ENCODE results near the gene PSKH1. TPM values are rescaled to one million over a fixed set of nuclear protein-coding genes. Genes with fewer than 3 reads are reported as not detected.

The PSKH1 gene
- total RNA-seq, 1 experiment from 2014 or later: 3.5 TPM

- no peak for DNase-seq (ENCODE audit: low spot score)
Observed at GRCh38 chr16:67865318-67865717, 27.7 kb upstream of the PSKH1 start.

GRCh38 chr16:67868290-67868689 lies 24.8 kb upstream of the PSKH1 start:
- DNase-seq (ENCODE audit: low spot score): no peak

- no peak for DNase-seq (ENCODE audit: low spot score)
Observed at GRCh38 chr16:67869653-67870052, 23.4 kb upstream of the PSKH1 start.

- no peak for DNase-seq (ENCODE audit: low spot score)
Observed at GRCh38 chr16:67871256-67871655, 21.8 kb upstream of the PSKH1 start.

GRCh38 chr16:67872131-67872630 lies 20.9 kb upstream of the PSKH1 start:
- no peak for DNase-seq (ENCODE audit: low spot score)

- peak; percentile 49 for DNase-seq (ENCODE audit: low spot score)
Observed at GRCh38 chr16:67872631-67873434, 20.2 kb upstream of the PSKH1 start, which contains the start of gene EDC4. TSS of gene EDC4 (plus strand) at chr16:67873052. CDS start at chr16:67873262, 210 bp downstream.

GRCh38 chr16:67873435-67874370 lies 19.4 kb upstream of the PSKH1 start:
- DNase-seq (ENCODE audit: low spot score): no peak

GRCh38 chr16:67874372-67874771 lies 18.7 kb upstream of the PSKH1 start:
- DNase-seq (ENCODE audit: low spot score): no peak

GRCh38 chr16:67877064-67877463 lies 16.0 kb upstream of the PSKH1 start:
- no peak for DNase-seq (ENCODE audit: low spot score)

- no peak for DNase-seq (ENCODE audit: low spot score)
Observed at GRCh38 chr16:67878232-67878631, 14.8 kb upstream of the PSKH1 start.

- no peak for DNase-seq (ENCODE audit: low spot score)
Observed at GRCh38 chr16:67878846-67879245, 14.2 kb upstream of the PSKH1 start.

GRCh38 chr16:67879462-67879861 lies 13.6 kb upstream of the PSKH1 start:
- DNase-seq (ENCODE audit: low spot score): no peak

- no peak for DNase-seq (ENCODE audit: low spot score)
Observed at GRCh38 chr16:67879936-67880335, 13.1 kb upstream of the PSKH1 start.

- no peak for DNase-seq (ENCODE audit: low spot score)
Observed at GRCh38 chr16:67880584-67880983, 12.5 kb upstream of the PSKH1 start.

- no peak for DNase-seq (ENCODE audit: low spot score)
Observed at GRCh38 chr16:67881621-67882161, 11.4 kb upstream of the PSKH1 start.

GRCh38 chr16:67882374-67883145 lies 10.5 kb upstream of the PSKH1 start:
- no peak for DNase-seq (ENCODE audit: low spot score)

GRCh38 chr16:67883146-67883871 lies 9.7 kb upstream of the PSKH1 start:
- DNase-seq (ENCODE audit: low spot score): no peak

GRCh38 chr16:67883872-67884261 lies 9.2 kb upstream of the PSKH1 start:
- peak; percentile 20 for DNase-seq (ENCODE audit: low spot score)

- DNase-seq (ENCODE audit: low spot score): peak; percentile 78
Observed at GRCh38 chr16:67884684-67885083, 8.4 kb upstream of the PSKH1 start, which contains the start of gene NRN1L. TSS of gene NRN1L (plus strand) at chr16:67884885. CDS start at chr16:67884904, 19 bp downstream.

- DNase-seq (ENCODE audit: low spot score): no peak
Observed at GRCh38 chr16:67885545-67885944, 7.5 kb upstream of the PSKH1 start.

- no peak for DNase-seq (ENCODE audit: low spot score)
Observed at GRCh38 chr16:67885976-67886375, 7.1 kb upstream of the PSKH1 start.

Data from A172 (cell line).